Activated T-cell treated with anti-CD3 and anti-CD28 coated beads, Interleukin-2, amount 50 U/mL, for 72 hours (primary cell): Measurements from ENCODE around the gene WWOX. TPM values are rescaled to one million over a fixed set of nuclear protein-coding genes. Genes with fewer than 3 reads are reported as not detected.
A peak's percentile ranks its signal among the peaks of the same experiment; 100 is the strongest.

ENCODE experiments used
- ATAC-seq, 2 donors: fragments of 150-1000 bp; cut with Tn5 transposase; replicated peaks in 1 of 2; 2 replicates each; pipeline ENCODE4 v1.10.0; 2021; ENCODE audit warnings: moderate library complexity in 2 of 2, mild to moderate bottlenecking in 1 of 2
- DNase-seq, 2 donors: peaks; one replicate each; pipeline ENCODE4 v3.0.0; 2021 to 2022; ENCODE audit warnings: mixed read lengths in 1 of 2
- H3K27ac Mint-ChIP-seq: one replicate; pipeline ENCODE4 v1.8.0; 2022; ENCODE audit warnings: mild to moderate bottlenecking, moderate library complexity, mixed read lengths
- H3K27me3 Mint-ChIP-seq: one replicate; pipeline ENCODE4 v1.8.0; 2022; ENCODE audit warnings: low read depth, mixed read lengths
- H3K36me3 Mint-ChIP-seq, 2 donors: one replicate each; pipeline ENCODE4 v1.8.0; 2022; ENCODE audit warnings: mixed read lengths in 2 of 2, mild to moderate bottlenecking in 1 of 2; ENCODE audit not compliant: insufficient read depth in 2 of 2
- H3K4me1 Mint-ChIP-seq: one replicate; pipeline ENCODE4 v1.8.0; 2022; ENCODE audit warnings: low read depth, mixed read lengths
- H3K4me3 Mint-ChIP-seq, 2 donors: one replicate each; pipeline ENCODE4 v1.8.0; 2022; ENCODE audit warnings: mild to moderate bottlenecking in 2 of 2, mixed read lengths in 2 of 2, moderate library complexity in 2 of 2
- H3K9me3 Mint-ChIP-seq, 2 donors: one replicate each; pipeline ENCODE4 v1.8.0; 2022; ENCODE audit warnings: mixed read lengths in 2 of 2
- total RNA-seq, 2 donors: library from RNA; stranded (reverse); gene quantifications; one replicate each; pipeline ENCODE4 v1.2.3, GENCODE V29; 2022

WWOX gene
- total RNA-seq, 2 donors from 2014 or later, result 21.2 to 21.5 TPM

GRCh38 chr16:79004309-79004708, 904.9 kb downstream of the WWOX start:
- H3K4me3 Mint-ChIP-seq, result no peak overlapping the region
- peaks cover 0 to 4% of the 10 kb centered on the region in 2 donors for H3K9me3 Mint-ChIP-seq
- ATAC-seq (no peak), DNase-seq (no peak)
- peaks cover 0 to 4% of the 10 kb centered on the region in 2 donors for H3K36me3 Mint-ChIP-seq
- H3K4me1 Mint-ChIP-seq, result peaks cover 22% of the 10 kb centered on the region
- H3K27ac Mint-ChIP-seq, result no peak overlapping the region
- no peaks in the 10 kb centered on the region for H3K27me3 Mint-ChIP-seq

GRCh38 chr16:79005096-79005495, 905.6 kb downstream of the WWOX start:
- H3K4me3 Mint-ChIP-seq, result no peak overlapping the region
- H3K27ac Mint-ChIP-seq, result no peak overlapping the region
- no peak for ATAC-seq
- peaks cover 0 to 4% of the 10 kb centered on the region in 2 donors for H3K36me3 Mint-ChIP-seq
- H3K9me3 Mint-ChIP-seq, result peaks cover 0 to 4% of the 10 kb centered on the region in 2 donors
- no peak for DNase-seq
- H3K4me1 Mint-ChIP-seq, result peaks cover 22% of the 10 kb centered on the region
- H3K27me3 Mint-ChIP-seq, result no peaks in the 10 kb centered on the region

- H3K4me1 Mint-ChIP-seq, result peaks cover 22% of the 10 kb centered on the region
- ATAC-seq (no peak), DNase-seq (no peak)
- H3K27me3 Mint-ChIP-seq, result no peaks in the 10 kb centered on the region
- H3K36me3 Mint-ChIP-seq, result peaks cover 0 to 4% of the 10 kb centered on the region in 2 donors
- H3K27ac Mint-ChIP-seq, result no peak overlapping the region
- H3K4me3 Mint-ChIP-seq, result peak overlapping the region in 1 of 2 donors; percentile 68
- H3K9me3 Mint-ChIP-seq, result peaks cover 0 to 4% of the 10 kb centered on the region in 2 donors
Measured at GRCh38 chr16:79006206-79006605, 906.8 kb downstream of the WWOX start.

DNA sequence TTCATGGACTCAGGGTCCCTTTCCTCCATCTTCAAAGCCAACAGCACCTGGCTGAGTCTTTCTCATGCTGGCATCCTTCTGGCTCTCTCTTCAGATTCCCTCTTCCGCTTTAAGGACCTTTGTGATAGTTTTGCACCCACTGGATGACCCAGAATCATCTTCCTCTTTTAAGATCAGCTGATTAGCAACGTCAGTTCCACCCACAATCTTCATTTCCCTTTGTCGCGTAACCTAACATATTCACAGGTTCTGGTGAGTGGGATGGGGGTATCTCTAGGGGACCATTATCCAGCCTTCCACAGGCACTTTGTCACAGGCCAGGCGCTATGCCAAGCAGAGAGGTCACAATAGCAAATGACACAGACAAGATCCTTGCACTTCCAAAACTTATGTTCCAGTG, 907.3 kb downstream of the WWOX start:
- Mint-ChIP-seq H3K4me1 (peaks cover 22% of the 10 kb centered on the region), H3K27ac (peak overlapping the region; percentile 80), H3K27me3 (no peaks in the 10 kb centered on the region), H3K9me3 (peaks cover 0 to 4% of the 10 kb centered on the region in 2 donors), H3K36me3 (peaks cover 0 to 4% of the 10 kb centered on the region in 2 donors), H3K4me3 (peak overlapping the region in 1 of 2 donors; percentile 68)
- no peak for ATAC-seq
- DNase-seq, result no peak

DNA sequence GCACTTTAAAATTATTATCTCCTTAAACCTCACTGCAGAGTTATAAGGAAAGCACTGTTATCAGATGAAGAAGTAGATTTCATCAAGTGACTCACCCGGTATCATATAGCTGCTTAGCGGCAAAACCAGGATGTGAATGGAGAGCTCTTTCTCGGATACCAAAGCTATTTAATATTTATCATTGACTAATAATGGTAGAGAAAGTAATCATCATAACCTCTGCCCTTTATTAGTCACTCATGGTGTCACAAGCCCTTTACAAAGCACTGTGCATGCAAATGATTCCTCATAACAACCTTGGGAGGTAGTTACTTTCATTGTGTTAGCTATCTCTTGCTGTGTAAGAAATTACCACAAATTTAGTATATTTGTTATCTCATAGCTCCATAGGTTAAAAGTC, 908.2 kb downstream of the WWOX start:
- Mint-ChIP-seq H3K4me1 (peaks cover 30% of the 10 kb centered on the region), H3K4me3 (peak overlapping the region in 1 of 2 donors; percentile 68), H3K27me3 (no peaks in the 10 kb centered on the region), H3K9me3 (peaks cover 0 to 4% of the 10 kb centered on the region in 2 donors), H3K27ac (peak overlapping the region; percentile 80), H3K36me3 (peaks cover 0 to 4% of the 10 kb centered on the region in 2 donors)
- DNase-seq (peak in 1 of 2 donors; percentile 17), ATAC-seq (peak; percentile 79 to 80)

DNA sequence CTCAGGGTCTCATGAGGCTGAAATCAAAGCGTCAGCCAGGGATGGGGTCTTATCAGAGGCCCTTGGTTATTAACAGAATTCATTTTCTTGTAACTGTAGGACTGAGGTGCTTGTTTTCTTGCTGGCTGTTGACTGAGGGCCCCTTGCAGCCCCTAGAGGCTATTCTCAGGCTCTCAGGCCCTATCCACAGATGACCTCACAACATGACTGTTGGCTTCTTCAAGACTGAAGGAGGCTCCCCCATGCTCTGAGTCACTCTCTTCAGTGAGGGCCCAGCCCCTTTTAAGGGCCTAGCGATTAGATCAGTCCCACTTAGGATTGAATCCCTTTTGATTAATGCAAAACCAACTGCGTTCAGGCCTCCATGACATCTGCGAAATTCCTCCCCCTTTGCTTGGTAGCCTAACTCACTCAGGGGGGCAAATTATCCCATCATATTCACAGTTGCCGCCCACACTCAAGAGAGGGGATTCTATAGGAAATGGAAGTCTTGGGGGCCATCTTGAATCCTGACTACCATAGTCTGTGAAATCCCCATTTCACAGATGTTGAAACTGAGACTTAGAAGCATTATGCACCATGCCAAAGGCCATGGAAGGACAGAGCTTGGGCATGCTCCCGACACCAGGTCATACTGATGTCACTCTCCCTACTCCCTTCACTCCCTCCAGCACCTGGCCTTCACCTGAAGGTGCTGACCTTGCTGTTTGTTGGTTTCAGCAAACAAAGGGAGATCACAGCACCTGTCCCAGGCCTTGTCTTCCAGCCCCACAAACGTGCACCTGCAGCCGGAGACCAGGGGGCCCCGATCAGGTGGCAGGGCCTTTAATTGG, 908.8 kb downstream of the WWOX start:
- Mint-ChIP-seq H3K9me3 (peaks cover 0 to 4% of the 10 kb centered on the region in 2 donors), H3K36me3 (peaks cover 0 to 4% of the 10 kb centered on the region in 2 donors), H3K27me3 (no peaks in the 10 kb centered on the region), H3K27ac (peak overlapping the region; percentile 64), H3K4me3 (peak overlapping the region in 1 of 2 donors; percentile 9), H3K4me1 (peaks cover 35% of the 10 kb centered on the region)
- ATAC-seq (peak; percentile 79 to 80), DNase-seq (peak; percentile 17 to 37)

DNA sequence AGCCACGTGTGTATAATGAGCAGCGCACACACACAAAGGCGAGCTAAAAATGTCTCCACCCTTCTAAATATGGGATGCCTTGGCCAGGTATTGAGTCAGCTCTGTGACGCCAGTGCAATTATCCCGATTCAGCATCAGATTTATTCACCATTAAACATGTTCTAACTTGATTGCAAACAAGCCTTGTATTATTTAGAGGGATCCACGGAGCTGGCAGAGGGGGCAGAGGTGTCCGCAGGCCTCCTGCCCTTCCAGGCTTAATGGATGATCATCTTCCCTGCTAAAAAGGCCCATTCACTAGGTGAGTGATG, 909.4 kb downstream of the WWOX start:
- Mint-ChIP-seq H3K9me3 (peaks cover 0 to 4% of the 10 kb centered on the region in 2 donors), H3K4me1 (peaks cover 41% of the 10 kb centered on the region), H3K4me3 (no peak overlapping the region), H3K27ac (no peak overlapping the region), H3K27me3 (no peaks in the 10 kb centered on the region), H3K36me3 (peaks cover 0 to 4% of the 10 kb centered on the region in 2 donors)
- DNase-seq, result no peak
- ATAC-seq, result no peak

- Mint-ChIP-seq H3K9me3 (peaks cover 0 to 4% of the 10 kb centered on the region in 2 donors), H3K27ac (no peak overlapping the region), H3K4me1 (peaks cover 42% of the 10 kb centered on the region), H3K4me3 (no peak overlapping the region), H3K27me3 (no peaks in the 10 kb centered on the region), H3K36me3 (peaks cover 0 to 4% of the 10 kb centered on the region in 2 donors)
- ATAC-seq (no peak), DNase-seq (no peak)
Measured at GRCh38 chr16:79009896-79010295, 910.4 kb downstream of the WWOX start.

- H3K27ac Mint-ChIP-seq, result peak overlapping the region; percentile 11
- no peak for ATAC-seq
- no peak overlapping the region for H3K4me3 Mint-ChIP-seq
- peaks cover 42% of the 10 kb centered on the region for H3K4me1 Mint-ChIP-seq
- H3K36me3 Mint-ChIP-seq, result peaks cover 0 to 4% of the 10 kb centered on the region in 2 donors
- no peaks in the 10 kb centered on the region for H3K27me3 Mint-ChIP-seq
- no peak for DNase-seq
- H3K9me3 Mint-ChIP-seq, result peaks cover 0 to 4% of the 10 kb centered on the region in 2 donors
Measured at GRCh38 chr16:79011282-79011681, 911.8 kb downstream of the WWOX start.

- ATAC-seq (peak in 1 of 2 donors; percentile 50), DNase-seq (no peak)
- H3K27ac Mint-ChIP-seq, result no peak overlapping the region
- no peaks in the 10 kb centered on the region for H3K9me3 Mint-ChIP-seq
- no peaks in the 10 kb centered on the region for H3K27me3 Mint-ChIP-seq
- H3K36me3 Mint-ChIP-seq, result no peaks in the 10 kb centered on the region
- H3K4me1 Mint-ChIP-seq, result peaks cover 28% of the 10 kb centered on the region
- peak overlapping the region in 1 of 2 donors; percentile 35 for H3K4me3 Mint-ChIP-seq
Measured at GRCh38 chr16:79012671-79013434, 913.4 kb downstream of the WWOX start.

- Mint-ChIP-seq H3K9me3 (no peaks in the 10 kb centered on the region), H3K36me3 (no peaks in the 10 kb centered on the region), H3K4me1 (peaks cover 20% of the 10 kb centered on the region), H3K27me3 (no peaks in the 10 kb centered on the region), H3K4me3 (no peak overlapping the region), H3K27ac (peak overlapping the region; percentile 9)
- DNase-seq (no peak), ATAC-seq (no peak)
Measured at GRCh38 chr16:79013930-79014660, 914.6 kb downstream of the WWOX start.

DNA sequence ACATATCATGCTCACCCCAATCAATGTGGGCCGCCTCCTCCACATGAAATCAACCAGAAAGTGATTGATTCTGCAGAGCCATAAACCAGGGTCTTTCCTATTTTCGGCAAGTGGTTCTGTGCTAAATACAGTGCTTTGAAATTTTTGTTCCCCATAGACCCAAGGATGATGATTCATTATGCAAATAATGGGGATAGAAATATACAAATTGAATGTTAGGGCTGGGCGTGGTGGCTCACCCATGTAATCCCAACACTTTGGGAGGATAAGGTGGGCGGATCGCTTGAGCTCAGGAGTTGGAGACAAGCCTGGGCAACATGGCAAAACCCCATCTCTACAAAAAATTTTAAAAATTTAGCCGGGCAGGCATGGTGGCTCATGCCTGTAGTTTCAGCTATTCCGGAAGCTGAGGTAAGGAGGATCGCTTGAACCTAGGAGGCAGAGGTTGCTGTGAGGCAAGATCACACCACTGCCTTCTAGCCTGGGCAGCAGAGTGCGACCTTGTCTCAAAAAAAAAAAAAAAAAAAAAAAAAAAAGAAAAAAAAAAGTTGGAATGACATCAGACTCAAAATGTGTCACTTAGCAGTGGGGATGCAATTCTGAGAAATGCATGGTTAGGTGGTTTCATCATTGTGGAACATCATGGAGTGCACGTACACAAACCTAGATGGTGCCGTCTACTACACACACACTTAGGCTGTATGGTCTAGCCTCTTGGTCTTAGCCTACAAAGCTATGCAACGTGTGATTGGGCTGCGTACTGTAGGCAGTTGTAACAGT, 919.4 kb downstream of the WWOX start:
- Mint-ChIP-seq H3K4me3 (no peak overlapping the region), H3K36me3 (no peaks in the 10 kb centered on the region), H3K27ac (no peak overlapping the region), H3K9me3 (no peaks in the 10 kb centered on the region), H3K27me3 (no peaks in the 10 kb centered on the region), H3K4me1 (peaks cover 1% of the 10 kb centered on the region)
- DNase-seq (no peak), ATAC-seq (peak; percentile 29 to 93)
